Measurements from ENCODE around the gene ENTR1. TPM values are rescaled to one million over a fixed set of nuclear protein-coding genes. Genes with fewer than 3 reads are reported as not detected.

Gene ENTR1
- total and polyA plus RNA-seq, 2 of the 13 experiments (the other 11 are each of a cell fraction or from before 2014, with no cell fraction given), result 70.1 to 76.4 TPM

- no peak for TF ChIP-seq ZNF564 (CRISPR knock-in tag; IDR thresholded peaks at IDR 0.05)
- TF ChIP-seq PPARG (CRISPR knock-in tag; conservative IDR thresholded peaks at IDR 0.05), result no peak
- no peak for TF ChIP-seq NCOA2 (CRISPR knock-in tag; IDR thresholded peaks at IDR 0.05)
- TF ChIP-seq ZNF24 (IDR thresholded peaks at IDR 0.05), result no peak
- peak; percentile 17; the same call in 1 of the 2 replicates for TF ChIP-seq ARID4A (CRISPR knock-in tag; IDR thresholded peaks at IDR 0.05; ENCODE audit: borderline replicate concordance)
- no peak for TF ChIP-seq ZFAT (CRISPR knock-in tag; conservative IDR thresholded peaks at IDR 0.05)
- 0 out of 2 replicates have a peak, but pooled peaks have one; percentile 5 for TF ChIP-seq HDAC1 (CRISPR knock-in tag; IDR thresholded peaks at IDR 0.05)
- TF ChIP-seq PRPF4 (IDR thresholded peaks at IDR 0.05; ENCODE audit: low read depth, low read length, poor library complexity, severe bottlenecking), result no peak
- TF ChIP-seq ZBTB38 (CRISPR knock-in tag; IDR thresholded peaks at IDR 0.05), result no peak
- no peak for TF ChIP-seq ZFP1 (CRISPR knock-in tag; IDR thresholded peaks at IDR 0.05)
- no peak for TF ChIP-seq NFE2 (CRISPR knock-in tag; IDR thresholded peaks at IDR 0.05)
- TF ChIP-seq CBX2 (IDR thresholded peaks at IDR 0.05; ENCODE audit: low read depth, low read length), result no peak
- TF ChIP-seq CBX2 (CRISPR knock-in tag; IDR thresholded peaks at IDR 0.05; ENCODE audit: low read depth), result no peak
- TF ChIP-seq SP140L (CRISPR knock-in tag; IDR thresholded peaks at IDR 0.05; ENCODE audit: borderline replicate concordance), result no peak
- TF ChIP-seq ZNF3 (CRISPR knock-in tag; IDR thresholded peaks at IDR 0.05), result no peak
- no peak for TF ChIP-seq ZMAT5 (CRISPR knock-in tag; IDR thresholded peaks at IDR 0.05; ENCODE audit: borderline replicate concordance, low read depth)
- no peak for TF ChIP-seq ZBTB42 (CRISPR knock-in tag; IDR thresholded peaks at IDR 0.05)
- no peak for TF ChIP-seq SMARCC2 (IDR thresholded peaks at IDR 0.05)
- no peak for TF ChIP-seq SALL2 (CRISPR knock-in tag; IDR thresholded peaks at IDR 0.05)
- TF ChIP-seq HNRNPUL1 (IDR thresholded peaks at IDR 0.05; ENCODE audit: low read depth, low read length), result no peak
- 0 out of 2 replicates have a peak, but pooled peaks have one; percentile 47 for TF ChIP-seq MXD3 (CRISPR knock-in tag; IDR thresholded peaks at IDR 0.05)
- 0 out of 2 replicates have a peak, but pooled peaks have one; percentile 11 for TF ChIP-seq MAFG (CRISPR knock-in tag; IDR thresholded peaks at IDR 0.05)
- no peak for TF ChIP-seq CHD2 (IDR thresholded peaks at IDR 0.05; ENCODE audit: low read depth, low read length)
- TF ChIP-seq ZSCAN31 (CRISPR knock-in tag; IDR thresholded peaks at IDR 0.05; ENCODE audit: low read depth), result no peak
- no peak for TF ChIP-seq ZNF691 (CRISPR knock-in tag; IDR thresholded peaks at IDR 0.05; ENCODE audit: borderline replicate concordance, low read depth)
These were observed 29.3 kb upstream of the ENTR1 start, which contains the start of gene INPP5E (continued) for GRCh38 chr9:136439481-136440408.

Data from HepG2 (cell line).